NOMO-1 treated with DMSO at 0.1 percent for 48 hours (cell line): ENCODE results near the gene SERGEF.

Experiments used
- DNase-seq: peaks from one replicate; lab custom pipeline; 2025; ENCODE audit not compliant: unreplicated experiment; lab: John Stamatoyannopoulos, UW

SERGEF gene

GRCh38 chr11:17865765-17866428 lies 146.9 kb downstream of the SERGEF start:
- DNase-seq: no peak

GRCh38 chr11:17864478-17864941 lies 148.3 kb downstream of the SERGEF start:
- no peak for DNase-seq

- DNase-seq: no peak
Observed at GRCh38 chr11:17861036-17861755, 151.7 kb downstream of the SERGEF start.

- DNase-seq: no peak
Observed at GRCh38 chr11:17859552-17859951, 153.3 kb downstream of the SERGEF start.

- no peak for DNase-seq
Observed at GRCh38 chr11:17855531-17856290, 157.1 kb downstream of the SERGEF start.

GRCh38 chr11:17853280-17853679 lies 159.6 kb downstream of the SERGEF start:
- DNase-seq: no peak

GRCh38 chr11:17852246-17852645 lies 160.6 kb downstream of the SERGEF start:
- DNase-seq: no peak

GRCh38 chr11:17851697-17852096 lies 161.2 kb downstream of the SERGEF start:
- no peak for DNase-seq

- DNase-seq: no peak
Observed at GRCh38 chr11:17850336-17850735, 162.5 kb downstream of the SERGEF start.

GRCh38 chr11:17848715-17849114 lies 164.1 kb downstream of the SERGEF start:
- no peak for DNase-seq

- DNase-seq: no peak
Observed at GRCh38 chr11:17846852-17847453, 165.9 kb downstream of the SERGEF start.

- DNase-seq: no peak
Observed at GRCh38 chr11:17845431-17845881, 167.4 kb downstream of the SERGEF start.

GRCh38 chr11:17840101-17840548 lies 172.7 kb downstream of the SERGEF start:
- no peak for DNase-seq

GRCh38 chr11:17839450-17839849 lies 173.4 kb downstream of the SERGEF start:
- no peak for DNase-seq

GRCh38 chr11:17838102-17838501 lies 174.7 kb downstream of the SERGEF start:
- no peak for DNase-seq

- DNase-seq: no peak
Observed at GRCh38 chr11:17831883-17832282, 181.0 kb downstream of the SERGEF start.

GRCh38 chr11:17831228-17831627 lies 181.6 kb downstream of the SERGEF start:
- DNase-seq: no peak

GRCh38 chr11:17828311-17828751 lies 184.5 kb downstream of the SERGEF start:
- DNase-seq: no peak

- no peak for DNase-seq
Observed at GRCh38 chr11:17827006-17827405, 185.8 kb downstream of the SERGEF start.

- DNase-seq: no peak
Observed at GRCh38 chr11:17822401-17822781, 190.5 kb downstream of the SERGEF start.
